ENCODE measurements around the gene NDUFAF2.
"Not testable (repeated sequence)": the region's sequence is repeated elsewhere in the genome, so short reads cannot be mapped to it uniquely, and the experiment has no call there.

Gene NDUFAF2

DNA sequence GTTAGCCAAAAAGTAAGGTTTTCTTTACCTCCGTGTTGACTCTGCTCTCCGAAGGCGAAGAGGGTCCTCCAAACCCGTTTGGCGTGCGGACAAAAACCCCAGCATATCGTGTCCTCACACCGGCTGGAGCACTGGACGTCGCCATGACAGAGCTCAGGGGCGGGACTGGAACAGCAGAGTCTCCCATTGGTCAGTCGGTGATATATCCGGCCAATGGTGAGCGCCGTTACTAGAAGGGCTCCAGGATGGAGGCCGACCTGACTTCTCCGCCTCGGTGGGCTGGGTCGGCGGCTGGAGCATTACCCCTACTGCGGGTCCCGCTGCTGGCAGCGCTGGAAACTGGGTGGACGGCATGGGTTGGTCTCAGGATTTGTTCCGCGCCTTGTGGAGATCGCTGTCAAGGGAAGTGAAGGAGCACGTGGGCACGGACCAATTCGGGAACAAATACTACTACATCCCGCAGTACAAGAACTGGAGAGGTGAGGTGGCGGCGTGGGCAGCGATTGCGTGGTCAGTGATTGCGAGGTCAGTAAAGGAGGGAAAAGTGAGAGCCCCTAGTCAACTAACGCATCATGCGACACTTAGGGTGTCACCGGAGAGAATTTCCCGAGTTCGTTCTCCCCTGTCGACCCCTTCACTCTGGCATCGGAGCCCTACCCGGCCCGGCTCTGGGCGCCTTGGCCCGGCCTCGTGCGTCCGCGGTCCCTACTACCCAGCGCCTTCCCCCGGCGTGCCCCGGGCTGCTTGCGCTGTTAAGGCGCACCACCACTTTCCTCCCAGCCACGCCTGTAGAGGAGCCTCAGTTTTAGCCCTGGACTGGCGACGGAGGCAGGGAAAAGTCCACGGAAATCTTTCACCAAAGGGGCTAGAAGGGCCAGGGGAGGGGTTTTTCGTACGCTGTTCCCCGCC lies at the start of gene NDUFAF2, which contains the start of gene ERCC8:
Gene NDUFAF2 (plus strand): TSS at position 302 of the 909 bp plus-strand sequence. CDS start 51 bp downstream, at position 353.
Gene ERCC8 (minus strand): TSS at position 167 of the 909 bp plus-strand sequence. CDS start 62 bp downstream, at position 105.
- DNase-seq (ENCODE audit: low spot score): peak; percentile 94

GRCh38 chr5:60896991-60897390 lies 48.0 kb upstream of the NDUFAF2 start:
- no peak for DNase-seq (ENCODE audit: low spot score)

- no peak for DNase-seq (ENCODE audit: low spot score)
Measured at GRCh38 chr5:60903356-60903755, 41.6 kb upstream of the NDUFAF2 start.

DNA sequence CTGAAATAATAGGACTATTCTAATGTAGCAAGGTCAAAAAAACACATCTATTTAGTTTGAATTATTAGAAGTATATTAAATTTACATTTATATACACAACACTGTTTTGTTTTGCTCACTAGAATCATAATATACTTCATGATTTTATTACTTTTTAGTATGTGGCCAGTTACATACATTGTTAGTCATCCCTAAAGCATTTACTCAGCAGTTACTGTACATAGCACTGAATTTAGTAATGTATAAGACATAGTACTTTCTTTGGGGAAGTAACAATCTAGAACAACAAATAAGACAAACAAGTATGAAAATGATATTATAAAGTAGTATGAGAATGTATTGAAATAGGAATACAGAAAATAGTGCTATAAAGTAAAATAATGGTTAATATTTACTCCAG lies 28.4 kb upstream of the NDUFAF2 start:
- DNase-seq (ENCODE audit: low spot score): no peak

- no peak for DNase-seq (ENCODE audit: low spot score)
Measured at GRCh38 chr5:60918466-60918865, 26.5 kb upstream of the NDUFAF2 start.

- no peak for DNase-seq (ENCODE audit: low spot score)
Measured at GRCh38 chr5:60927450-60927849, 17.6 kb upstream of the NDUFAF2 start.

- no peak for DNase-seq (ENCODE audit: low spot score)
Measured at GRCh38 chr5:60929024-60929423, 16.0 kb upstream of the NDUFAF2 start.

DNA sequence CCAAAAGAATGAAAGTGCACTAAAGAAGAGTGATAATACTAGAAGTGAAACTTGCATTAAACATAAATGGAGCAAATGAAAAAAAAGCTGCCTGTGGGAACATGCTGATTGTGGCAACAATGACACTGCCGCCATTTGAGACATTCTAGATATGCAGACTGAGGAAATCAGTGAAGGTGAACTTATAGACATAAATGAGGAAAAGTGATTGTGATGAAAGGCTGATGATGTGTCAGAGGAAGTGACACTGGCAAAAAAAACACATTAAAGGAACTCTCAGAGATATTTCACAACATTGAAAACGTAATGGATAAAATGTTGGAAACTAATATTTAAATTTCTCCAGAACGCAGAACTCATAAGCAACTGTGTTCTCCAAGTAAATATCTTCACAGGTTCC lies 1.4 kb upstream of the NDUFAF2 start:
- no peak for DNase-seq (ENCODE audit: low spot score)

- DNase-seq (ENCODE audit: low spot score): peak; percentile 79
Measured at GRCh38 chr5:60945813-60946187, 795 bp downstream of the NDUFAF2 start.

DNA sequence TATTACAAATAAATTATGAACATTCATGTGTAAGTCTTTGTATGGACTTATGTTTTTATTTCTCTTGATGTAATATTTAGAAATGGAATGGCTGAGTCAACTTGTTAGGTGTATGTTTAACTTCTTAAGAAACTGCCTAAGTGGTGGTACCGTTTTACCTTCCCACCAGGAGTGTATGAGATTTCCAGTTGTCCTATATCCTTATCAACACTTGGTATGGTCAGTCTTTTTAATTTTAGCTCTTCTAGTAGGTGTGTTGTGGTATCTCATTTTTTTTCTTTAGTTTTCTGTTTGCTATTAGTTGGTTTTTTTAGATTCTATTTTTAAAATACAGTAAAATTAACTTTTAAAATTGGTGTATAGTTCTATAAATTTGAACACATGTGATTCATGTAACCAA lies 3.7 kb downstream of the NDUFAF2 start:
- DNase-seq (ENCODE audit: low spot score): no peak

- DNase-seq (ENCODE audit: low spot score): no peak
Measured at GRCh38 chr5:60955239-60955638, 10.2 kb downstream of the NDUFAF2 start.

DNA sequence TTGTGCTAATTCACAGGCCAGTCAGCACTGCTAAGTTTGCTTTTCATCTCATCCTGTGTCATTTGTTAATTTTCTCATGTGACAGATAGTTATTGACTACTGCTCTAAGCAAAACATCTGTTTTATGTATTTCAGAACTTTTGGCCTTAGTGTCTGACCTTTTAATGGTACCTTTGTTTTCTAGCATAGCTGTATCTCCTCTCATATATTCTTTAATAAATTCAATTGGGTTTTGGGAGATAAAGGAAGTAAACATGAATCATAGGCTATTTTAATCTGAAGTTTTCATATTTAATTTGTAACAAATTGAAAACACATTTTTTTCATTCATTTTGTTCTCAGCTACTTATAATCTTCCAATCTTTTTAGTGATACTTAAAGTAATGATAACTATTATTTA lies 13.1 kb downstream of the NDUFAF2 start:
- DNase-seq (ENCODE audit: low spot score): no peak

- no peak for DNase-seq (ENCODE audit: low spot score)
Measured at GRCh38 chr5:60958712-60959111, 13.7 kb downstream of the NDUFAF2 start.

DNA sequence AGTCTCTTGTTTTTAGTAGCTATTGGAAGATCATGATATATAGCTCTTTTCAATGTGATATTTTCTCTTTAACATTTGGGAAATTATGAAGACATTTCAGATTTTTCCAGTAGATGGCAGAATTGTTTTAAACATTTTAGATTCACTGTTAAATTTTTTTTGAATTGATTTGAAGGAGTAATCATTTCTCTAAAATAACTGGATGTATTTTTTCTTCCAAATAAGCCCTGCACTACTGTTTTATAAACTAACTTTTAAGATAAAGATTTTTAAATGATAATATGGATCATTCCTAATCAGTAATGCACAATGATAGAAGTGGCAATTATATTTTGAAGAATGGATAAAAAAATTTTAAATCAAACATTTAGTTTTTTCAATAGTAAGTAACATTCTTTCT lies 14.2 kb downstream of the NDUFAF2 start:
- DNase-seq (ENCODE audit: low spot score): no peak

DNA sequence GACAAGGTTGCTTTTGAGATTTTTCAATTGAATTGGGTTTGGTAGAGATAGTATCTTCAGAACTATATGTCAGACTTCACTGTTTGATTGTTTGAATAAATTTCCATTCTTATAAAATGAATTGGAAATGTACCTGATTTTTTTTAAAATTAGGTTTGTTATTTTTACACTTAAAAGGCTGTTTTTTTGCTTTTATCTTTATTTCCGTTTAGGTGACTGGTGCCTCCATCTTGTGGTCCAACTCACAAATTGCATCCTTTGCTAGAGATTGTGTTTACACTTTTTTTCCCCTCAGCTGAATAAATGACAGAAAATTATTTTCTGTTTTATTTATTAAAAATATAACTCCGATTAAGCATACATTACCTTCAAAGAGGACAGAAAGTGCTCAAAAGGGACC lies 15.6 kb downstream of the NDUFAF2 start:
- DNase-seq (ENCODE audit: low spot score): no peak

GRCh38 chr5:60961685-60962084 lies 16.7 kb downstream of the NDUFAF2 start:
- DNase-seq (ENCODE audit: low spot score): no peak

GRCh38 chr5:60972231-60972630 lies 27.2 kb downstream of the NDUFAF2 start:
- no peak for DNase-seq (ENCODE audit: low spot score)

- DNase-seq (ENCODE audit: low spot score): no peak
Measured at GRCh38 chr5:60977956-60978737, 33.1 kb downstream of the NDUFAF2 start.

GRCh38 chr5:60978968-60979367 lies 34.0 kb downstream of the NDUFAF2 start:
- DNase-seq (ENCODE audit: low spot score): no peak

GRCh38 chr5:60980511-60980910 lies 35.5 kb downstream of the NDUFAF2 start:
- no peak for DNase-seq (ENCODE audit: low spot score)

DNA sequence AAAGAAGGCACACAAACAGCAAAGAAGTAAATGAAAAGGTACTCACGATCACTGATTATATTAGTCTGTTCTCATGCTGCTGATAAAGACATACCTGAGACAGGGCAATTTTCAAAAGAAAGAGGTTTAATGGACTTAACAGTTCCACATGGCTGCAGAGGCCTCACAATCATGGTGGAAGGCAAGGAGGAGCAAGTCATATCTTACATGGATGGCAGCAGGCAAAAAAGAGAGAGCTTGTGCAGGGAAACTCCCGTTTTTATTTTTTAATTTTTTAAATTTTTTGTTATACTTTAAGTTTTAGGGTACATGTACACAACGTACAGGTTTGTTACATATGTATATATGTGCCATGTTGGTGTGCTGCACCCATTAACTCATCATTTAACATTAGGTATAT lies 37.1 kb downstream of the NDUFAF2 start:
- DNase-seq (ENCODE audit: low spot score): not testable (repeated sequence)

GRCh38 chr5:60989790-60990189 lies 44.8 kb downstream of the NDUFAF2 start:
- DNase-seq (ENCODE audit: low spot score): no peak

DNA sequence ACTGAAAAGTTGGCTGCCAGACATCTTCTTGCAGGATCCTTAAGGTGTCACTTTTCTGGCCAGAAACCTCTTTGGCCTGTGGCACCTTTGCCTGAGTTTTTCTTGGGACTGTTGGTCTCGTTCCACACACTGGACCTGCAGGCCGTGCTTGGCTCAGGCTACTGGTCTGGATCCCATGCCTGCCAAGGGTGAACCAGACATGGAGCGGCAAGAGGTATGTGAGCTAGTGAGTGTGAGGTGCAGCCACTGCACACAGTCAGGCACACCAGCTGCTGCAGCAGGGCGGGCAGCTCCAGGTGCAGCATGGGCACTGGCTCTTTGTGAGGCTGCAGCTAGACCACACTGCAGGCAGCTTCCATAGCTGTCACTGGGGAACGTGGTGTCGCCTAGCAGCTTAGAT lies 47.9 kb downstream of the NDUFAF2 start:
- no peak for DNase-seq (ENCODE audit: low spot score)

Data from left forelimb (tissue), 1 donor.